HG03575 (cell line): ENCODE data around the gene NAP1L1.

Experiments used
- ATAC-seq: cut with Tn5 transposase; IDR thresholded peaks from one replicate; pipeline ENCODE4 v1.9.1; 2021; ENCODE audit not compliant: unreplicated experiment, insufficient number of reproducible peaks, low FRiP score; ENCODE audit errors: extremely low read depth

The NAP1L1 gene, protein sequence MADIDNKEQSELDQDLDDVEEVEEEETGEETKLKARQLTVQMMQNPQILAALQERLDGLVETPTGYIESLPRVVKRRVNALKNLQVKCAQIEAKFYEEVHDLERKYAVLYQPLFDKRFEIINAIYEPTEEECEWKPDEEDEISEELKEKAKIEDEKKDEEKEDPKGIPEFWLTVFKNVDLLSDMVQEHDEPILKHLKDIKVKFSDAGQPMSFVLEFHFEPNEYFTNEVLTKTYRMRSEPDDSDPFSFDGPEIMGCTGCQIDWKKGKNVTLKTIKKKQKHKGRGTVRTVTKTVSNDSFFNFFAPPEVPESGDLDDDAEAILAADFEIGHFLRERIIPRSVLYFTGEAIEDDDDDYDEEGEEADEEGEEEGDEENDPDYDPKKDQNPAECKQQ

DNA sequence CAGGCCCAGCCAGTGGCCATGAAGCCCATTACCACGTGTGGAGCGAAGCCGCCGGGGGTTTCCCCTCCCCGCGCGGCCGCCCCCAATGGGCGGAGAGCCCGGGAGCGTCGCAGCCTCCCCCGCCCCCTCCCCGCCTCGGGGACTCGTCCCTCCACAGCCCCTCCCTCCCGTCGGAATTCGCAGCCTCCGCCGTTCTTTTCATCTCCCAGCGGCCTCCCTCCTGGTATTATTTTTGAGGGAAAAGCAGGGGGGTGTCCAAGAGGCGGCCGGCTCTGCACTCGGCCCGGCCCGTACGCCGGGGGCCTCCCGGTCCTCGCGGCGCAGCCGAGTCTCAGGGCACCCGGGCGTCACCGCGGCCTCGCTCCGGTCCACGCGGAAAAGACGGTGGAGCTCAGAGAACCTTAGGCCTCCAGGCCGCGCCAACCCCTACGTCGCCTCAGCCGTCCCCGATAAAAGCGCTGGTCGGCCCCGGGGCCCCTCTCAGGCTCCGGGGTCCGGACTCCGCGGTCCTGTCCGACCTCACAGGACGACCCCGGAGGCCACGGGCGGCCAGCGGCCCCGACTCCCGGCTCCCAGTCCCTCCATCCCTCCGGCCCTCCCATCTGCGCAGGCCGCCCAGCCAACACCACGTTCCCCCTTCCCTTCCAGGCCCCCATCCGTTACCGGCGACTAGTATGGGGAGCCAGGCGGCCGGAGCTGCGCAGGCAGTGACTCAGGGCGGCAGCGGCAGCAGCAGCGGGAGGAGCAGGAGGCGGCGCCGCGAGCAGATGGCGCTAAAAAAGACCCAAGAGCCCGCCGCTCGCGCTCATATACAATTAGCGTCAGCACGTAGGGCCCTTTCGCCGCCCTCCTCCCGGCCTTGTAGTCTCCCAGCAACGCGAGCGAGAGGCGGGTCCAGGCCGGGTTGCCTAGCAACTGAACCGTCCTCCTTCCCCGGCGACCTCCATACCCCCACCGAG, at the start of gene NAP1L1:
NAP1L1 (minus strand) TSS at position 782 of the 959 bp plus-strand sequence. CDS start 10,466 bp downstream, outside the sequence.
- peak; percentile 96 for ATAC-seq

DNA sequence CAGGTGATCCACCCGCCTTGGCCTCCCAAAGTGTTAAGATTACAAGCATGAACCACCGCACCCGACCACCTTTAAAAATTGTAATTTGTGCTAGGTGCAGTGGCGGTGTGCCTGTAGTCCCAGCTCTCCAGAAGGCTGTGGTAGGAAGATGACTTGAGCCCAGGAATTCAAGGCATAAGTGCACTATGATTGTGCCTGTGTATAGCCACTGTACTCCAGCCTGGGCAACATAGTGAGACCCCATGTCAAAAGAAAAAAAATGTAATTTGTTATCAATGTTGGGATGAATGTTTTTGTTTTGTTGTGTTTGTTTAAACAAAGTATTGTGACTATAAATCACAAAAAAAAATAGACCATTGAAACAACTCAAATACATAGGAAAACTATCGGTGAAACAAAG, 43.1 kb upstream of the NAP1L1 start:
- ATAC-seq = no peak

DNA sequence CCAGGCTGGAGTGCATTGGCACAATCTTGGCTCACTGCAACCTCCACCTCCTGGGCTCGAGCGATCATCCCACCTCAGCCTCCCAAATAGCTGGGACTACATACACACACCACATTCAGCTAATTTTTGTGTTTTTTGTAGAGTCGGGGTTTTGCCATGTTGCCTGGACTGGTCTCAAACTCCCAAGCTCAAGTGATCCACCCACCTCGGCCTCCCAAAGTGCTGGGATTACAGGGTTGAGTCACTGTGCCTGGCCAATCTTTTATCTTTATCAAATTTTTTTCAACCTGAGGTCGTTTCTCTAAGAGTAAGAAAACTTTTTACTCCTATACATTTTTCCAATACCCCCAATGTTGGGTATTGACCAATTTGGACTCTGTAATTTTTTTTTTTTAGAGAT, 40.0 kb upstream of the NAP1L1 start:
- no peak for ATAC-seq

DNA sequence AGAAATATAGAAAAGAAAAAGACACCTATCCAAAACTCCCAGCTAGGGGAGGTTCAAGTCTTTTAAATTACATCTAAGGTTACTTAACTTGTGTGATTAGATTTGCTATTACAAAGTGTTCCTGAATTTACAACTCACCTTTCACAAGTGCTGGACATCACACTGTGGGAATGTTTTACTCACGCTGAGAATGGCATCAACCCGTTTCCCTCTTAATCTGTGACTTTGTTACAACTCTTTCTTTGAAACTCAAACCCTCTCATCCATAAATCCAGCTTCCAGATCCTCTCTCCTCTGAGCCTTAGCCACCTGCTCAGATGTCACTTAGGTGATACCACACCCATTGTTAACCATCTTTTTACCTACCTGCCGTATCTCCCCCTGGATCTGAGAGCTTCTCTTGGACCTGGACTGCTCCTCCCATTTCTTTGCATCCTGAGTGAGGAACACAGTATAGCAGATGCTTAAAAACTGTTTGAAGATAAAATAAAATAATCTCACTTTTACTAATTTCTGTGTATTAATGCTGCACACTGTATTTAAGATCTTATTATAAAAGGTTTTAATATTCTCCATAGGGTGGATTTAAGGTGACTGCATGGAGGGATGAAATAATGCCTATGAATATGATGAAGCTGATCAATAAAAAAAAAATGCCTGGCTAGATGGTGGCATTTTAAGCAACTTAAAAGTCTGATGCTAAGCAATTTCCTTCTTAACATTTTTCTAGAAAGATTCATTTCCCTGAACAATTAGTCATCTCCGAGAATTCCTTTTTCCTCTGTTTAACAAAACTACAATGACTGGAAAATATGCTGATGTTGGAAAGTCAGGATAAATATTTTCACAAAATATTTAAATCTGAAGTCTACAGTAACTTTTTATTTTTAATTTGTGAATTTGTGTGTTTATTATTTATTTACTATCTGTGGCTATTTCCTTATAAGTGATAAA, 39.1 kb upstream of the NAP1L1 start:
- ATAC-seq = no peak

DNA sequence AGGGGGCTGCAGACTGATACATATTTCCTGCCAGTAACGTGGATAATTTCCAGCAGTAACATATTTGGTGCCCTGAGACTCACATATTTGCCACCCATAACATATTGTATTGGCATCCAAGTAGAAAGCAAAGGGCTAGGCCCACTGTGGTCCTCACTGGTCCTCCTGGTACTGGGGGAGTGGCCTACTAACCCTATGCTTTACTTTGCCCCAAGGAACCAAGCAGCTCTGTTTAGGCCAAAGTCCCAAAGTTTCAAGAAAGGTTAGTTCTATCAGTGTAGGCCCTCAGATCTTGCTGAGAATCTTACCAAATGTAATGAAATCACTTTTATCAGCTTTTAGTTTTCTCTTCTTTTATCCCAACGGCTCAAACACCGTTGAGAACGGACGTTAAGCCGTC, 35.4 kb upstream of the NAP1L1 start:
- ATAC-seq = no peak

DNA sequence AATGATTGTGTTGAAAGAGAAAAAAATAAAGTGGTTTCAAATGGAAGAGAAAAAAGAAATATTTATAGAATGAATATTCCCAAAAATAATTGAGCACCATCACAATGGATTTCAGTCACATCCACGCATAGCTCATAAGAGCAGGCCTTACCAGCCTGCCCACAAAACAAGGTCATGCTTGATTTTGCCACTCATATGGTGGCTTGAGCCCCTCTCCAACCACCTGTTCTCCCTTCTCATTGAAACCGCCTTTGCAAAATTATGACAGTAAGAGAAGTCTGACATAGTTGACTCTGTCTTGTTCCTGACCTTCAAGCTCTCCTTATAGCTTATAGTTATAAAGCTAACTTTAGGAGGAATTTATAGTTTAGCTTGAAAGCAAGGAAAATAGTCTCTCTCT, 33.3 kb upstream of the NAP1L1 start:
- ATAC-seq = no peak

DNA sequence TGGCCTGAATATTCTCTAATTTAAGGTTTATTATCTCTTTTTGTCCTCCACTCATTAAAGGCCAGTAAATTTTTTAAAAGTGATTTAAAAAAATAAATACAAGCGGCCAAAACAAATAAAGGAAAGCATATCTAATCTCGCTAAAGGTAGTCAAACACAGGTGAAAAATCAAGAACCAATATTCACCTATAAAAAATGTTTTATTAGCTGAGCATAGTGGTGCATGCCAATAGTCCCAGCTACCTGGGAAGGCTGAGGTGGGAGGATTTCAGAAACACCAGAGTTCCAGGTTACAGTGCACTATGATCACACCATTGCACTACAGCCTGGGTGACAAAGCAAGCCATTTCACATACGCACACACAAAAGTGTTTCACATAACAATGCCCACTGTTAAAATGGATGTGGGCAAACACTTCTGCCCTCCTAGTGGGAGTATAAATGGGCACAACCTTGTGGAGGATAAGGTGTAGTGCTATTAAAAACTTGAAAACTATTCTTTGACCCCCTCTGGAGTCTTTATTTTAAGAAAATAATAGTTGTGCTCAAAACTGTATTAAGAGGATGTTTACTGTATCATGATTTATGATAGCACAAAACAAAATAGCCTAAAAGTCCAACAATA, 32.7 kb upstream of the NAP1L1 start:
- ATAC-seq = no peak

DNA sequence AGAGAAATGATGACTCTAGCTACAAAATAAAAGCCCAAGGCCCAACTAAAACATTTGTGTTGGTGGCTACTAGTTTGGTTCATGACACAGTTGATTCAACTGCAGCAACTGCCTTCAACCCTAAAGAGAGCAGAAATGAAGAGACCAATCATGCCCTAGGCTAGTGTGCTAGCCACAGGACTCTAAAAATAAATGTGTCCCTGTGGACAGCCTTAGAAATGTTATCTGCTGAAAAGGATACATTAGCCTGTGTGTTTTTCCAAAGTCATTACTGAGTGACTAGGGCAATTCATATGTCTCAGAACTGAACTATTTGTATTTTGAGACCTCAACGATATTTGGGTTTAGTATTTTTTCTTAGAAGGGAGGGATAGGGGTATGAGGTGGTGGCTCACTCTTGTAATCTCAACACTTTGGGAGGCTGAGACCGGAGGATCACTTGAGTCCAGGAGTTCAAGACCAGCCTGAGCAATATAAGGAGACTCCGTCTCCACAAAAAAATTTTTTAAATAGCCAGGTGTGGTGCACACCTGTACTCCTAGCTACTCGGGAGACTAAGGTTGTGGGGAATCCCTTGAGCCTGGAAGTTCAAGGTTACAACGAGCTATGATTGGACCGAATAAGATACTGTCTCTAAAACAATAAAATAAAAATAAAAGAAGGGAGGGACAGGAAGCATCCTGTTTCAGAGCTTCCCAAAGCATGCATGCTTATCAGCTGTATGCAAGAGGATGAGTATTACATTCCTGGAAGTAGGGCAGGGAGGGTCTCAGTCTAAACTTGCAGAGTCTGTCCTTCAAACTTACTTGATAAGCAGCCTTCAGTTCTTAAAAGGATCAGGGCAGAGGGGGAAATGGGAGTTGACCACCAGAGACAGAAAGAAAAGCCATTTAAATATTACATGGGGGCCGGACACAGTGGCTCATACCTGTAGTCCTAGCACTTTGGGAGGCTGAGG, 29.6 kb upstream of the NAP1L1 start:
- ATAC-seq = no peak

DNA sequence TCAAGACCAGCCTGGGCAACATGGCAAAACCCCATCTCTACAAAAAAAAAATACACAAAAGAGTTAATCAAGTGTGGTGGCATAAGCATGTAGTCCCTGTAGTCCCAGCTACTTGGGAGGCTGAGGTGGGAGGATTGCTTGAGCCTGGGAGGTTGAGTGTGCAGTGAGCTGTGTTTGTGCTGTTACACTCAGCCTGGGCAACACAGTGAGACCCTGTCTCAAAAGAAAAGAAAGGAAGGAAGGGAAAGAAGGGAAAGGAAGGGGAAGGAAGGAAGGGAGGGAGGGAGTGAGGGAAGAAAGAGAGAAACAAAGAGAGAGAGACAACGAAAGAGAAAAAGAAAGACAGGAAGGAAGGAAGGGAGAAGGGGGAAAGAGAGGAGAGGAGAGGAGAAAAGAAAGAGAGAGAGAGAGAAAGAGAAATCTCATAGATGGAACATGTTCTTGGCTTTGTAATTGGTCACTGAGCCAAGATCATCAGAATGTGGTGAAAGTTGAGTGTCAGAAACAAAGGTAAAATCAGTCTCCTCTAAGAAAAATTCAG, 26.8 kb upstream of the NAP1L1 start:
- no peak for ATAC-seq

DNA sequence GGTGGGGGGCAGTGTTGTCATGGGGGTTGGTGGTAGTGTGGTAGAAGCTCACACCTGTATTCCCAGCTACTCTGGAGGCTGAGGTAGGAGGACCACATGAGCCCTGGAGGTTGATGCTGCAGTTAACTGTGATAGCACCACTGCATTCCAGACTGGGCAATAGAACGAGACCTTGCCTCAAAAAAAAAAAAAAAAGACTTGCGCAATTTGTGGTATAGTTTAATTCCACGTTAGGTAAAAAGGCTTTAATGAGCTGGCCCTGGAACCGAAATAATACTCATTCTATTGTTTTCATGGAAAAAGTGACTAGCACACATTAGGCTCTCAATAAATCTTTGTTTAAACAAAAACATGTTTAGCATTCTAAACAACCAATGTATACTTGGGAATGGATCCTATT, 25.4 kb upstream of the NAP1L1 start:
- ATAC-seq = no peak

DNA sequence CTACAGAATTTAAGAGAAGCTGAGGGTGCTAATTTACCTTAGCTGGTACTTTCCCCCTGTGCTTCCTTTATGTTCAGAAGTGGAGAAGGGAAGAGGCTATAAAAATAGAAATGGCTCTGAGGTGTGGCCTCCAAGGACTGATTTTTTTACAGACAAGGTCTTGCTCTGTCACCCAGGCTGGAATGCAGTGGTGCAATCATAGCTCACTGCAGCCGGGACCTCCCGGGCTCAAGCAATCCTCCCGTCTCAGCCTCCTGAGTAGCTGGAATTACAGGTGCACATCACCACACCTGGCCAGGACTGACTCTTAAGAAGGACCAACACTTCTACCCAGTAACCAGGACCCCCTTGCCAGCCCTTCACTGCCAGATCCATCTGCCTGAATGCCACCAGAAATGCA, 23.9 kb upstream of the NAP1L1 start:
- no peak for ATAC-seq

DNA sequence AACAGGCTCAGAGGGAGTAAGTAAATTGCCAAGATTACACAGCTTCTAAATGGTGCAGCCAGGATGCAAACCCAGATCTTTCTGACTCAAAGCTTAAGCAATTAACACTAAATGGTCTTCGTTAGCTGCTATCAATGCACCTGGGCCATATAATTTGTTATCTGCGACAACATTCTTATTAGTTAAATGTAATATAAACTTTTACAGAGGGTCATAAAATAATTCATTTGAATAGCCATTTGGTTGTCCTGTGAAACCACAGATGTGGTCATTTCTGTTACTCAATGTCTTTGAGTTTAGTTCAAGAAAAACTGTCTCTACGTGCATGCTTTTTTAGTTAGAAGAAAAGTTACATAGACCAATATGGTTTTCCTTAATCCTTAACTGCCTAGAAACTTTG, 22.1 kb upstream of the NAP1L1 start:
- ATAC-seq = no peak

DNA sequence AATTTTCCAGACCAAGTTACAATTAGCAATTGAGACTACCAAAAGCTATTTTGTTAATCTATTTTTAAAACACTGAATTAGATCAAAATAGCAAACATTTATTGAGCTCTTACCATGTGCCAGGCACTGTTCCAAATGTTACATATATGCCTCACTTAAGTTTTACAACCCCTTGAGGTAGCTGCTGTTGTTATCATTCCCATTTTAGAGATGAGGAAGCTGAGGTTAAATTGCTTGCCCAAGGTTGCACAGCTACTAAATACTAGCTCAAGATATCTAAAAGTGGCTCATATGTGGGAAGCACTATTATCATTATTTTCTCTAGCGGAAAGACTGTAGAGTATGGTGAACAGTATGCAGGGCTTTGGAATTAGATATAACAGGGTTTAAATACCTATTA, 19.5 kb upstream of the NAP1L1 start:
- no peak for ATAC-seq

DNA sequence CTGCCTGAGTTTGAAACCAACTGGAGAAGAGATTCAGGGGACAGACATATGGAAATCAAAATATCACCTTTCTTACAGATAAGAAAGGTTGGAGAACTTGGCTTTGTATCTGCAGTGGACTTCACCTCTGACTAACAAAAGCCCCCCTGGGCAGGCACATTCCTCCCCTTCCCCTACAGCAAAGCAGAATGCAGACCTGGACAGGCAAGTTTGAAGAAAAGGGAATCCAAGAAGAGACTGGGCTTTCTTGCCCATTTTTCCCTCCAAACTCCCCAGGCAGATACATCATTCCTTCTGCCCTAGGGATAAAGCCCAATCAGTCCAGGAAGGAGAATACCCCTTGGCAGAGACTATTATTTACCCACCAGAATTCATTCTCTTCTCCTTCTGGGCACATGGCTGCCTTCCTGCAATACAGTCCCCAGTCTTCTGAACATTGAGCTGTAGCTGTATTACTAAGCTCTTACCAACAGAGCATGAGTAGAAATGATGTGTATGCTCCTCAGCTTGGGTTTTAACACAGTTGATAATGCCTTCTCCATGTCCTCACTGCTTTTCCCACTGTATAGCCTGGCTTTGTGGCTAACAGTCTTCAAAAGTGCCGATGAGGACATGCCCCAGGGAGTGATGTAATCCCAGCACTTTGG, 17.4 kb upstream of the NAP1L1 start:
- no peak for ATAC-seq

DNA sequence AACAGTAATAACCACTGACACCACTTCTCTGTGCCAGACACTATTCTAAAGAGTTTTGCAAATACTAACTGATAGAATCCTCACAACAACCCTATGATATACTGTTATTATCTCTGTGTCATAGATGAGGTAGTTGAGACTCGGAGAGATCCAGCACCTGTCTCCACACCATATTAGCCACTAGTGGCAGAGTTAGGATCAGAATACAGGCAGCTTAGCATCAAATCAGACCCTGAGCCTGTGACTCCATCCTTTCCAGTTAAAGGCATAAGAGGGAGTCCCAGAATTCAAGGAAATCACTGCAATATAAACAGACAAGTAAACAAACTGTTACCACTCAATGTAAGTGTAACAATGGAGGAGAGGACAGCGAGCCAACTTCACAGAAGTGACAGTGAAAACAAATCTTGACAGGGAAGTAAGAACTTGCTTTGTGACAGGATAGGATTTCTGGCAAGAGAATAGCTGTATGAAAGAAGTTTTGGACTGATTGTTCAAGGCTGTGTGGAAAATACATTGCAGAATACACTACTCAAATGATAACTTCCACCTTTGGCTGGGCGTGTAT, 11.7 kb upstream of the NAP1L1 start:
- ATAC-seq = no peak

DNA sequence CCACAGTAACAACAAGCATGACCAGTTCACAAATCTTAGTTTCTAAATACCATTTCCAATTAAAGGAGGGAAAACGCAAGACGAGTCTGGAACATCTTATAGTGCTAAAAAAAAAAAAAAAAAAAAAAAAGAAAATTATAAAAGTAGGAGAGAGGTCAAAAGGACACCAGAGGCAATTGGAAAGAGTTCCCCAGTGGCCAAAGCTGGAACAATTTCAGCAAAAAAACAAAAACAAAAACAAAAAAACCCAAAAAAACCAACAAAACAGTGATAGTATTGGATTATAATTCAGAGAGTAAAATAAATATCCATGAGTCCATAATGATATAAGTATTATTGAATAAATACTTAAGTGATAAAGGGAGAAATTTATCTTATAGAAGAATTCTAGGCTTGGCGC, 10.3 kb upstream of the NAP1L1 start:
- ATAC-seq = no peak
